Esophagus muscularis mucosa (tissue), 4 donors: Measurements from ENCODE around the gene ITPRIP. TPM values are rescaled to one million over a fixed set of nuclear protein-coding genes. Genes with fewer than 3 reads are reported as not detected.

Experiments
- DNase-seq: peaks from one replicate; pipeline ENCODE4 v3.0.0-alpha.2; 2017; ENCODE audit errors: extremely low spot score
- H3K27ac ChIP-seq, 4 donors: fragments of 200-600 bp; sonication (generic); replicated peaks in 1 of 4; 1 replicate in 3 of 4; 2 replicates in 1 of 4; pipeline ENCODE4 v1.5.1; 2016 to 2019; ENCODE audit warnings: mild to moderate bottlenecking in 1 of 4
- H3K27me3 ChIP-seq, 4 donors: fragments of 200-600 bp; sonication (generic); one replicate each; pipeline versions ENCODE4 v1.5.1 to v1.6.0; 2016 to 2019
- H3K36me3 ChIP-seq, 4 donors: fragments of 200-600 bp; sonication (generic); one replicate each; pipeline ENCODE4 v1.5.1; 2016 to 2019
- H3K4me1 ChIP-seq, 4 donors: fragments of 200-600 bp; sonication (generic); one replicate each; pipeline ENCODE4 v1.5.1; 2016 to 2019
- H3K4me3 ChIP-seq, 4 donors: fragments of 200-600 bp; sonication (generic); 1 replicate in 2 of 4; 2 replicates in 2 of 4; pipeline ENCODE4 v1.5.1; 2016 to 2019; ENCODE audit warnings: mild to moderate bottlenecking in 4 of 4, moderate library complexity in 1 of 4
- H3K9me3 ChIP-seq, 4 donors: fragments of 200-600 bp; sonication (generic); 1 replicate in 3 of 4; 2 replicates in 1 of 4; pipeline ENCODE4 v1.5.1; 2016 to 2019
- EP300 ChIP-seq: sonication (generic); formaldehyde crosslinking; IDR thresholded peaks from one replicate; pipeline ENCODE4 v1.6.1; 2017; ENCODE audit warnings: antibody characterized with exemption
- POLR2A ChIP-seq: fragments of 450-650 bp; IDR thresholded peaks from one replicate; pipeline ENCODE4 v1.6.1; 2017; ENCODE audit warnings: antibody characterized with exemption, moderate library complexity, mild to moderate bottlenecking, low read depth
- POLR2AphosphoS5 ChIP-seq, 2 donors: sonication (generic); formaldehyde crosslinking; IDR thresholded peaks; one replicate each; pipeline ENCODE4 v1.6.1; 2017; ENCODE audit warnings: antibody characterized with exemption in 2 of 2
- WGBS: methylation state at CpG from one replicate; pipeline ENCODE4 v1.1.5; 2018; 5-methylcytosine and 5-hydroxymethylcytosine counted together
- intact Hi-C: fragments of 100-400 bp; cut with DNase I; formaldehyde crosslinking; loops from one replicate; pipeline ENCODE4 v1.15.1; 2023
- total RNA-seq, 4 donors: library from RNA; depleted of rRNA; stranded (reverse); fragments of >200 nt; gene quantifications; one replicate each; pipeline versions ENCODE4 v1.1.0 to v1.2.1, GENCODE V29; 2016
- TF ChIP-seq, protein P1 (sequence below), 3 experiments: fragments of 200-600 bp in 2 of 3; fragments of 450-650 bp in 1 of 3; sonication (generic) in 2 of 3; IDR thresholded peaks; one replicate each; pipeline ENCODE4 v1.5.1; 2017 to 2019; ENCODE audit warnings: antibody characterized with exemption in 3 of 3, mild to moderate bottlenecking in 2 of 3, moderate library complexity in 1 of 3

ITPRIP gene
- total RNA-seq, 4 donors from 2014 or later, result 18.7 to 56.0 (median 39.9) TPM

DNA sequence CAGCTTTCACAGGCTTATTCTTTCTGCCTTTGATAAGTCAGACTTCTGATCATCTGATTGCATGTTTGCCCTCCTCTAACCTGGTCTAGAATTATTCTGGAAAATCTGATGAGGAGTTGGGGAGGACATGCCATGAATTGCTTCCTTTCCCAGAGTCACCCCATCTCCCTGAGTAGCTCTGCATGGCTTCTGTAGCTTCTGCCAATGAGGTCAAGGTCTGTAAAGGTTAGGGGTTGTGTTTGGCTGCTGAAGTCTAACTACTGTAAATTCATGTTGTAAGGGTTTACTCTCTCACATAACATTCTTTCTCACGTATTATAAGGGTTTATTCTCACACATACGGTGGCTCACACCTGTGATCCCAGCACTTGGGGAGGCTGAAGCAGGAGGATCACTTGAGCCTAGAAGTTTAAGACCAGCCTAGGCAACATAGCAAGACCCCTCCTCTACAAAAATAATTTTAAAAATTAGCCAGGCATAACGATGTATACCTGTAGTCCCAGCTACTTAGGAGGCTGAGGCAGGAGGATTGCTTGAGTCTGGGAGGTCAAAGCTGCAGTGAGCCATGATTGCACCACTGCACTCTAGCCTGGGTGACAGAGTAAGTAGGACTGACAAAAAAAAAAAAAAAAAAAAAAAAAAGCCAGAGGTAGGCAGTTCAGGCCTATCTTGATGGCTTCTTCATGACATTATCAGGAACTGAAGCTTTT, 58.6 kb downstream of the ITPRIP start:
- H3K27ac ChIP-seq, result no peak overlapping the region
- no peak for DNase-seq
- TF ChIP-seq POLR2A (no peak), POLR2AphosphoS5 (IDR thresholded peaks at IDR 0.05) (no peak), EP300 (no peak)
- TF ChIP-seq, protein P1, sequence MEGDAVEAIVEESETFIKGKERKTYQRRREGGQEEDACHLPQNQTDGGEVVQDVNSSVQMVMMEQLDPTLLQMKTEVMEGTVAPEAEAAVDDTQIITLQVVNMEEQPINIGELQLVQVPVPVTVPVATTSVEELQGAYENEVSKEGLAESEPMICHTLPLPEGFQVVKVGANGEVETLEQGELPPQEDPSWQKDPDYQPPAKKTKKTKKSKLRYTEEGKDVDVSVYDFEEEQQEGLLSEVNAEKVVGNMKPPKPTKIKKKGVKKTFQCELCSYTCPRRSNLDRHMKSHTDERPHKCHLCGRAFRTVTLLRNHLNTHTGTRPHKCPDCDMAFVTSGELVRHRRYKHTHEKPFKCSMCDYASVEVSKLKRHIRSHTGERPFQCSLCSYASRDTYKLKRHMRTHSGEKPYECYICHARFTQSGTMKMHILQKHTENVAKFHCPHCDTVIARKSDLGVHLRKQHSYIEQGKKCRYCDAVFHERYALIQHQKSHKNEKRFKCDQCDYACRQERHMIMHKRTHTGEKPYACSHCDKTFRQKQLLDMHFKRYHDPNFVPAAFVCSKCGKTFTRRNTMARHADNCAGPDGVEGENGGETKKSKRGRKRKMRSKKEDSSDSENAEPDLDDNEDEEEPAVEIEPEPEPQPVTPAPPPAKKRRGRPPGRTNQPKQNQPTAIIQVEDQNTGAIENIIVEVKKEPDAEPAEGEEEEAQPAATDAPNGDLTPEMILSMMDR (IDR thresholded peaks at IDR 0.05), result no peak
- WGBS, result 83% methylated on average over 3 of the region's 3 CpGs
- no peaks in the 10 kb centered on the region for H3K9me3 ChIP-seq
- H3K4me1 ChIP-seq, result peaks cover 3 to 6% (median 5%) of the 10 kb centered on the region in 4 donors
- peaks cover 0 to 12% (median 7%) of the 10 kb centered on the region in 4 donors for H3K27me3 ChIP-seq
- H3K36me3 ChIP-seq, result no peaks in the 10 kb centered on the region
- intact Hi-C loops, result no loop called here
- H3K4me3 ChIP-seq, result no peak overlapping the region

DNA sequence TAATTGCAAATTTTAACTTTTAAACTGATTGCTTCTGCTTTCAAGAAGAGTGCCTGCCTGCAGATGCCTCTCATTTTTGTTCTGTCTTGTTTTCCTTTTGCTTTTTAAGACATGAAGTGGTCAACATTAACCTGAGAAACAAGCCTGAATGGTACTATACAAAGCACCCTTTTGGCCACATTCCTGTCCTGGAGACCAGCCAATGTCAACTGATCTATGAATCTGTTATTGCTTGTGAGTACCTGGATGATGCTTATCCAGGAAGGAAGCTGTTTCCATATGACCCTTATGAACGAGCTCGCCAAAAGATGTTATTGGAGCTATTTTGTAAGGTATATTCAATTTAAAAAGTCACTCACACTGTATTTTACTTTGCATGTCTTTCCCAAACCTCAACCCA, 60.5 kb downstream of the ITPRIP start:
- WGBS, result 67% methylated on average over 2 of the region's 2 CpGs
- intact Hi-C loops, result no loop called here
- no peak for DNase-seq
- Histone ChIP-seq H3K36me3 (no peaks in the 10 kb centered on the region), H3K4me3 (no peak overlapping the region), H3K9me3 (no peaks in the 10 kb centered on the region), H3K27me3 (peaks cover 0 to 18% (median 8%) of the 10 kb centered on the region in 4 donors), H3K4me1 (peaks cover 6 to 9% (median 8%) of the 10 kb centered on the region in 4 donors), H3K27ac (no peak overlapping the region)
- no peak for TF ChIP-seq EP300
- no peak for TF ChIP-seq POLR2A
- TF ChIP-seq, protein P1 (IDR thresholded peaks at IDR 0.05), result no peak
- TF ChIP-seq POLR2AphosphoS5 (IDR thresholded peaks at IDR 0.05), result no peak

DNA sequence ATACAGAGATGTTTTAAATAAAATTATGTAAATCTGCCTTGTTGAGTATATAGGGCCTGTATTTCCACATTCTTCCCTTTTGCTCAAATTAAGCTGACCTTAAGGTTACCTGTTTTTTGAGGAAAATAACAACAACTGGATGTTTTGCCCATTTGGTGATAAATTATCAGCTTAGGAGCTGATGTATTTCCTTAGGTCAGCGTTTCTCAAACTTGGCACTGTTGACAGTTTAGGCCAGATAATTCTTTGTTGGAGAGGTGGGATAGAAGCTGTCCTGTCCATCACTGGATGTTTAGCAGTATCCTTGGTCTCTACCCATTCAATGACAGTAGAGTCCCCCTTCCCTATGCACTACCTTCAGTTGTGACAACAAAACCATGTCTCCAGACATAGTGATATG, 62.1 kb downstream of the ITPRIP start:
- no peaks in the 10 kb centered on the region for H3K9me3 ChIP-seq
- peaks cover 0 to 18% (median 8%) of the 10 kb centered on the region in 4 donors for H3K27me3 ChIP-seq
- no peak for TF ChIP-seq EP300
- TF ChIP-seq POLR2AphosphoS5 (IDR thresholded peaks at IDR 0.05), result no peak
- no peak for TF ChIP-seq POLR2A
- TF ChIP-seq, protein P1 (IDR thresholded peaks at IDR 0.05), result no peak
- H3K27ac ChIP-seq, result no peak overlapping the region
- WGBS, result 67% methylated on average over 1 of the region's 1 CpG
- intact Hi-C loops, result no loop called here
- H3K4me3 ChIP-seq, result no peak overlapping the region
- DNase-seq, result no peak
- peaks cover 6 to 9% (median 8%) of the 10 kb centered on the region in 4 donors for H3K4me1 ChIP-seq
- H3K36me3 ChIP-seq, result no peaks in the 10 kb centered on the region

DNA sequence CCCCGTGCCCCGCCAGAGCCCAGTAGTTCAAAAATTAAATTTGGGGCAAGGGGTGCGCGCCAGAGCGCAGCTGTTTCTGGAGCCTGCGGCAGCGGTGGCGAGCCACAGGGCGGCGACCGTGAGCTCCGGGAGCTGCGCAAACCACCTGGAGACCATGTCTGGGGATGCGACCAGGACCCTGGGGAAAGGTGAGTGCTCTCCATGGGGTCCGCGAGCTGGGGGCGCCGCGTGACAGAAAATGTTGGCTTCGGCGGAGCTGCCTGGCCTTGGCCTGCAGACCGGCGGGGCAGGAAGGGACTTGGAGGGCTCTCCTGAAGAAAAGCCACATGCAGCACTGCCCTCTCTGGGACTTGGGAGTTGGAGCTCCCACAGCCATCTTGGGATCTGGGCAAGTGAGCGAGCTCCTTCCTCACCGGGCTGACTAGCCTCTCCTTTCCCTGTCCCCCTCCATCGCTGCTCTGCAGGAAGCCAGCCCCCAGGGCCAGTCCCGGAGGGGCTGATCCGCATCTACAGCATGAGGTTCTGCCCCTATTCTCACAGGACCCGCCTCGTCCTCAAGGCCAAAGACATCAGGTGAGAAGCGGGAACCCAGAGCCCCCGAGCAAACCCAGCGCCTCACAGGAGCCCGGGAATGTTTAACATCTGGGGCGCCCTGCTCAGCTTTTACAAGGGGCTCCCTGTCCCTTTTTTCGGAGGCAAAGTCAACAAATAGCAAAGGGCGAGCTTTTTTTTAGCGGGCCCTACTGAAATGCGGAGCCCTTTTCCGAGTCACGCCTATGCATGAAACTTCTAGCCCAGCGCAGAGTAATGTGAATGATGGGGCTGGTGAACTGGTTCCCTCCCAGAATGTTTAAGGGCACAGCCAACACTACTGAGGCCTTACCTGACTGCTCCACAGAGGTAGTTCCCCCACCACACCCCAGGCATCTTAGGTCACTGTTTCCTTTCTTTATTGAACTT, 63.2 kb downstream of the ITPRIP start:
- no peaks in the 10 kb centered on the region for H3K36me3 ChIP-seq
- no peaks in the 10 kb centered on the region for H3K9me3 ChIP-seq
- 62% methylated on average over 16 of the region's 42 CpGs for WGBS
- TF ChIP-seq POLR2A (no peak), POLR2AphosphoS5 (IDR thresholded peaks at IDR 0.05) (no peak), EP300 (no peak)
- TF ChIP-seq, protein P1 (IDR thresholded peaks at IDR 0.05), result peak; percentile 56 to 89 (median 58)
- H3K4me3 ChIP-seq, result peak overlapping the region; percentile 16 to 38 (median 19)
- peaks cover 0 to 18% (median 8%) of the 10 kb centered on the region in 4 donors for H3K27me3 ChIP-seq
- H3K4me1 ChIP-seq, result peaks cover 6 to 9% (median 8%) of the 10 kb centered on the region in 4 donors
- H3K27ac ChIP-seq, result no peak overlapping the region
- intact Hi-C loops, result no loop called here
- no peak for DNase-seq
